GM12878 (cell line): Measurements from ENCODE around the gene ENOX1. TPM values are rescaled to one million over a fixed set of nuclear protein-coding genes. Genes with fewer than 3 reads are reported as not detected.

Source experiments
- ATAC-seq: fragments of 200-7000 bp; cut with Tn5 transposase; 3 replicates; pipeline ENCODE4 v1.9.1; 2020; ENCODE audit warnings: mild to moderate bottlenecking, moderate library complexity
- BruUV-seq: library from RNA; stranded (reverse); fragments of 400-500 nt; replicated peaks from 2 replicates; lab custom pipeline; 2021; lab: Mats Ljungman, UMichigan
- CTCF ChIA-PET: fragments of 300-600 bp; sonication (Branson Sonifier 250); formaldehyde crosslinking; extraction: SDS; loops from one replicate; lab custom pipeline; 2021; ENCODE audit warnings: inconsistent platforms; lab: Yijun Ruan, JAX
- POLR2A ChIA-PET: fragments of 350-600 bp; formaldehyde crosslinking; extraction: SDS; loops from one replicate; lab custom pipeline; 2021; ENCODE audit warnings: inconsistent platforms; lab: Charles Lee
- RAD21 ChIA-PET: fragments of 300-600 bp; sonication (Branson Sonifier 250); formaldehyde crosslinking; loops from one replicate; lab custom pipeline; 2023; ENCODE audit warnings: antibody characterized with exemption; ENCODE audit not compliant: unreplicated experiment; lab: Charles Lee
- SMC1A ChIA-PET: fragments of 300-600 bp; sonication (Branson Sonifier 250); formaldehyde crosslinking; loops from one replicate; lab custom pipeline; 2023; ENCODE audit not compliant: unreplicated experiment, uncharacterized antibody; lab: Charles Lee
- DNase-seq: peaks from one replicate; pipeline ENCODE4 v3.0.0-alpha.2; 2011; ENCODE audit warnings: low read depth, low spot score
- FAIRE-seq: peaks from 3 replicates; lab custom pipeline; 2011; peaks lifted over from hg19 to GRCh38; lab: Jason Lieb, UNC
- H2AFZ ChIP-seq: 2 replicates; pipeline ENCODE4 v1.6.0; 2011; ENCODE audit warnings: low read depth, low read length, control low read depth; ENCODE audit not compliant: control insufficient read depth
- H3K27ac ChIP-seq: 2 replicates; pipeline ENCODE4 v1.5.1; 2011; ENCODE audit warnings: control low read depth; ENCODE audit not compliant: control insufficient read depth, insufficient read depth
- H3K27me3 ChIP-seq, 2 experiments: replicated peaks in 1 of 2; 2 replicates each; pipeline versions ENCODE4 v1.6.0 to v1.6.1; 2011; ENCODE audit warnings: low read length in 1 of 2; ENCODE audit not compliant: control insufficient read depth in 2 of 2, insufficient read depth in 2 of 2
- H3K36me3 ChIP-seq, 2 experiments: 2 replicates each; pipeline ENCODE4 v1.5.1; 2011; ENCODE audit warnings: low read length in 1 of 2; ENCODE audit not compliant: control insufficient read depth in 2 of 2, insufficient read depth in 2 of 2
- H3K4me1 ChIP-seq: 2 replicates; pipeline ENCODE4 v1.6.1; 2011; ENCODE audit warnings: mild to moderate bottlenecking, low read length, moderate library complexity, mixed read lengths; ENCODE audit not compliant: control insufficient read depth, insufficient read depth
- H3K4me2 ChIP-seq: 2 replicates; pipeline ENCODE4 v1.6.0; 2011; ENCODE audit warnings: control low read depth; ENCODE audit not compliant: control insufficient read depth, insufficient read depth
- H3K4me3 ChIP-seq: fragments of 200-600 bp; sonication (generic); 2 replicates; pipeline ENCODE4 v1.5.1; 2016
- H3K79me2 ChIP-seq: 2 replicates; pipeline ENCODE4 v1.6.0; 2011; ENCODE audit warnings: low read length; ENCODE audit not compliant: control insufficient read depth, insufficient read depth
- H3K9ac ChIP-seq: 2 replicates; pipeline ENCODE4 v1.8.0; 2011; ENCODE audit warnings: low read length, control low read depth, mixed read lengths; ENCODE audit not compliant: control insufficient read depth, insufficient read depth
- H3K9me3 ChIP-seq: replicated peaks from 3 replicates; pipeline ENCODE4 v1.5.1; 2011; ENCODE audit warnings: mild to moderate bottlenecking, low read length; ENCODE audit not compliant: control insufficient read depth, insufficient read depth
- H4K20me1 ChIP-seq: 2 replicates; pipeline ENCODE4 v1.6.0; 2011; ENCODE audit not compliant: control insufficient read depth, insufficient read depth
- ASH2L ChIP-seq: fragments of 300-600, 200-600 bp; sonication (generic); IDR thresholded peaks from 2 replicates; pipeline ENCODE4 v1.6.1; 2017; ENCODE audit warnings: low read depth, mild to moderate bottlenecking, borderline replicate concordance
- FOS ChIP-seq: IDR thresholded peaks from 3 replicates; pipeline ENCODE4 v1.6.1; 2011; ENCODE audit warnings: borderline replicate concordance; ENCODE audit not compliant: insufficient read length; ENCODE audit errors: extremely low read depth
- IKZF2 ChIP-seq, 2 experiments: fragments of 450-650 bp; IDR thresholded peaks; 2 replicates each; pipeline ENCODE4 v1.6.1; 2017; ENCODE audit warnings: mild to moderate bottlenecking in 2 of 2, moderate library complexity in 2 of 2
- IRF4 ChIP-seq: IDR thresholded peaks from 2 replicates; pipeline ENCODE4 v1.6.1; 2011; ENCODE audit warnings: low read depth, low read length
- KAT2A ChIP-seq: conservative IDR thresholded peaks from 2 replicates; pipeline ENCODE4 v1.6.1; 2011; ENCODE audit warnings: low read depth, low read length; ENCODE audit not compliant: control insufficient read depth
- MAX ChIP-seq: IDR thresholded peaks from 2 replicates; pipeline ENCODE4 v1.6.1; 2012; ENCODE audit warnings: low read depth, low read length, improper control_type of control experiment
- MEF2A ChIP-seq: IDR thresholded peaks from 2 replicates; pipeline ENCODE4 v1.6.1; 2011; ENCODE audit warnings: low read depth, mild to moderate bottlenecking, low read length, moderate library complexity; ENCODE audit not compliant: insufficient read depth
- WGBS: methylation state at CpG from one replicate; pipeline ENCODE4 v1.1.6; 2016; ENCODE audit warnings: low lambda C conversion rate; ENCODE audit not compliant: insufficient replicate concordance, insufficient coverage; ENCODE audit errors: missing lambda C conversion rate; 5-methylcytosine and 5-hydroxymethylcytosine counted together
- in situ Hi-C: fragments of 300-500 bp; cut with MboI; formaldehyde crosslinking; loops from 9 replicates; pipeline ENCODE4 v1.14.3; 2018; ENCODE audit warnings: mixed read lengths
- intact Hi-C: fragments of 100-400 bp; cut with micrococcal nuclease; formaldehyde crosslinking; loops from one replicate; pipeline ENCODE4 v1.14.2; 2022; ENCODE audit not compliant: unreplicated experiment
- polyA plus RNA-seq, 11 experiments: library from polyadenylated mRNA; depleted of rRNA in 4 of 11; unstranded in 6 of 11; stranded (reverse) in 5 of 11; fragments of >200 nt; fragmentation: Nextera tagmentation in 4 of 11; fragmentation: Illumina TruSeq in 1 of 11; extraction: Ambion mirVana in 4 of 11; extraction: Trizol in 1 of 11; gene quantifications; 1 replicate in 1 of 11; 2 replicates in 10 of 11; pipeline versions ENCODE4 v1.2.1 to v1.2.3, GENCODE V29; 2011 to 2016; ENCODE audit warnings: inconsistent platforms in 2 of 11, missing spikeins in 2 of 11, low read depth in 1 of 11
- total RNA-seq, 4 experiments: library from RNA; depleted of rRNA in 3 of 4; stranded (reverse); fragments of >200 nt in 3 of 4; fragmentation: Illumina TruSeq in 1 of 4; extraction: Trizol in 1 of 4; gene quantifications; 2 replicates each; pipeline versions ENCODE4 v1.2.1 to v1.2.3, GENCODE V29; 2013 to 2021

The ENOX1 gene
- total and polyA plus RNA-seq, 10 of the 15 experiments (the other 5 are each of a cell fraction or from before 2014, with no cell fraction given) = 0.11 to 0.26 (median 0.15) TPM

GRCh38 chr13:43339145-43339804, 447.5 kb downstream of the ENOX1 start:
- no TSS peak for BruUV-seq
- H3K9ac ChIP-seq = no peak overlapping the region
- H3K27ac ChIP-seq = no peak overlapping the region
- ATAC-seq (no peak), DNase-seq (no peak), FAIRE-seq (no peak)
- POLR2A ChIA-PET = no interaction called here
- TF ChIP-seq MAX (no peak), MEF2A (no peak), FOS (no peak), IRF4 (no peak), ASH2L (no peak), KAT2A (no peak), IKZF2 (IDR thresholded peaks at IDR 0.05) (no peak)
- TF ChIP-seq, all 136 proteins: peak for 0
- H3K4me1 ChIP-seq = no peaks in the 10 kb centered on the region
- no peaks in the 10 kb centered on the region for H4K20me1 ChIP-seq
- H3K9me3 ChIP-seq = no peaks in the 10 kb centered on the region
- RAD21 ChIA-PET = interaction anchor here (0.7 kb wide), 1 partner anchor 226 kb away, joined by 3 read pairs; no protein-coding TSS in a partner anchor
- H2AFZ ChIP-seq = no peak overlapping the region
- no peaks in the 10 kb centered on the region for H3K79me2 ChIP-seq
- H3K4me3 ChIP-seq = no peak overlapping the region
- 50% methylated on average over 7 of the region's 7 CpGs for WGBS
- intact Hi-C loops (no loop called here), in situ Hi-C loops (no loop called here)
- CTCF ChIA-PET = no interaction called here
- no peak overlapping the region for H3K4me2 ChIP-seq
- H3K36me3 ChIP-seq = no peaks in the 10 kb centered on the region
- no peaks in the 10 kb centered on the region; a peak in 1 of 4 replicates for H3K27me3 ChIP-seq
- SMC1A ChIA-PET = interaction anchor here (1.0 kb wide), 1 partner anchor 10 kb away, joined by 3 read pairs; no protein-coding TSS in a partner anchor
